ENCODE measurements around the gene C6orf132.
"Not testable (repeated sequence)": the region's sequence is repeated elsewhere in the genome, so short reads cannot be mapped to it uniquely, and the experiment has no call there.

Gene C6orf132

DNA sequence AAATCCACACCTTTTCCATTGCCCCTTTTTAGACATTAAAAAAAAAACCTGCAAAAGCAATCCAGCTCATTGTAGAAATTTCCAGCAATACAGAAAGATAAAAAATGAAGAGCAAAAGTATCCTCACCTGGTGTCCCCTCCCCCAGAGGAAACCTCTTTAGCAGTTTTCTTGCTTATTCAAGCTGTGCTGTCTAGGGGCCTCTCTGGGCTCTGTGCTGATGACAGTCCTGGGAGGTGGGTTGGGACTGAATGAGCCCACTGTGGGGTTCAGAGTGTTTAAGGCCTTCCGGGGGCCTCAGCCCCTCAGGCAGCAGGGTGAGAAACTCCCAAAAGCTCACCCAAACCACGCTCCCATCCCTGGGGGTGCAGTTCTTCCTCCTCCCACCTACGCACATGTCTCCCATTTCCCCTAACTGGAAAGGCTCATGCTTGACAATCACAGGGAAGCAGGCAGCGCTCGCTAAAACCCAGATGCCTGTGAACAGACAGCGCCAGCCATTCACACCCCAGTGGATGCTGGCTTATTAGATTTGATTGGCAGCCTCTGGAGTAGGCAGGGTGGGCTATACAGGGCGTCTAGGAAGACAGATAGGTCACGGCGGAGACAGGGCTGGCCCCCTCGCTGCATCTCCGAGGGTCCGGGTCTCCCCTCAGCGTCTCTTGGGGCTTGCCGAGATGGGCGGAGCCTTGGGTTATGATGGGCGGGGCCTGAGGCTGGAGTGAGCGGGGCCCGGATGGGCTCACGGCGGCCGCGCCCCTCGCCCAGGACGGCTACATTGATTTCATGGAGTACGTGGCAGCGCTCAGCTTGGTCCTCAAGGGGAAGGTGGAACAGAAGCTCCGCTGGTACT, 35.3 kb upstream of the C6orf132 start:
- no peak for TF ChIP-seq POLR2A (IDR thresholded peaks at IDR 0.05; ENCODE audit: low read depth, low read length)
- no peak for TF ChIP-seq TAF1 (IDR thresholded peaks at IDR 0.05; ENCODE audit: low read depth, low read length)
- TF ChIP-seq SPI1 (IDR thresholded peaks at IDR 0.05; ENCODE audit: low read depth, low read length): no peak
- no peak for TF ChIP-seq POLR2AphosphoS5 (IDR thresholded peaks at IDR 0.05; ENCODE audit: low read depth, low read length)
- TF ChIP-seq POU2F2 (IDR thresholded peaks at IDR 0.05; ENCODE audit: low read depth, low read length): no peak
- TF ChIP-seq PAX5 (IDR thresholded peaks at IDR 0.05; ENCODE audit: insufficient read depth, low read length, severe bottlenecking): no peak
- FAIRE-seq: no peak

DNA sequence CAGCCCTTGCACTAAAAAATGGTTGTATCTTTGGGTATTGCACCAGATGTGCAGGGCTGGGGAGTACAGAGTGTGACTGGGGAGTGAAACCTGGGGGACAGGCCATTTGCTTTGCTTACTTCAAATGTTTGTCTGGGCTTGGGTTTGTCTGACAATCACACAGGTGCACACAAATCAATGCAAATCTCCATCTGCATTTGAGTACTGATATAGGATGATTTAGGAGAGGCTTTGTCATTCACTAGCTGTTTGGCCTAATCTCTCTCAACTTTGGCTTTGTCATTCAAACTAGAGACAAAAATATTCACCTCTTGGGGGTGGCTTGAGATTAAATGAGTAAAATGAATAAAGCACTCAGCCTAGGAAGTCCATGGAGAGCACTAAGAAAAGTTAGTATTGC, 34.6 kb upstream of the C6orf132 start:
- DNase-seq (ENCODE audit: insufficient read length, low spot score) (no peak), FAIRE-seq (no peak)
- TF ChIP-seq TAF1 (IDR thresholded peaks at IDR 0.05; ENCODE audit: low read depth, low read length) (no peak), SPI1 (IDR thresholded peaks at IDR 0.05; ENCODE audit: low read depth, low read length) (no peak), POLR2AphosphoS5 (IDR thresholded peaks at IDR 0.05; ENCODE audit: low read depth, low read length) (no peak), POU2F2 (IDR thresholded peaks at IDR 0.05; ENCODE audit: low read depth, low read length) (no peak), PAX5 (IDR thresholded peaks at IDR 0.05; ENCODE audit: insufficient read depth, low read length, severe bottlenecking) (no peak), POLR2A (IDR thresholded peaks at IDR 0.05; ENCODE audit: low read depth, low read length) (no peak)

More for the DNA sequence above, 35.3 kb upstream of the C6orf132 start:
- no peak for DNase-seq (ENCODE audit: insufficient read length, low spot score)

DNA sequence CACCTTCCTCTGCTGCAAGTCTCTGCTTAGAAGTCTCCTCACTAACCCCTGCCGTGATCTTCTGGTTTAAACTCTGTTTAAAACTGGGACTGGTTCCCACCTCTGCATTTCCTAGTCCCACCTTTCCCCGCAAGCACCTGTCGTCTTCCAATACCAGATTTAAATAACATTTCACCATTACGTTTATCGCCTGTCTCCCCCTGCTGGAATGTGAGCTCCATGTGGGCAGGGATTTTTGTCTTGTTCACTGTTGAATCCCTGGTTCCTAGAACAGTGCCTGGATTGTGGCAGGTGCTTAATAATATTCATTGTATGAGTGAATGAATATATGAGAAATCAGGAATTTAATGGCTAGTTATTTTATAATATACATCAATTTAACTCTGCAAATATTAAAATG, 33.4 kb upstream of the C6orf132 start:
- no peak for TF ChIP-seq POU2F2 (IDR thresholded peaks at IDR 0.05; ENCODE audit: low read depth, low read length)
- TF ChIP-seq POLR2AphosphoS5 (IDR thresholded peaks at IDR 0.05; ENCODE audit: low read depth, low read length): no peak
- TF ChIP-seq SPI1 (IDR thresholded peaks at IDR 0.05; ENCODE audit: low read depth, low read length): no peak
- no peak for TF ChIP-seq PAX5 (IDR thresholded peaks at IDR 0.05; ENCODE audit: insufficient read depth, low read length, severe bottlenecking)
- TF ChIP-seq TAF1 (IDR thresholded peaks at IDR 0.05; ENCODE audit: low read depth, low read length): no peak
- no peak for TF ChIP-seq POLR2A (IDR thresholded peaks at IDR 0.05; ENCODE audit: low read depth, low read length)
- DNase-seq (ENCODE audit: insufficient read length, low spot score) (no peak), FAIRE-seq (no peak)

GRCh38 chr6:42173101-42173500, 30.7 kb upstream of the C6orf132 start, which contains the start of gene GUCA1A:
GUCA1A (plus strand) TSS chr6:42173364; CDS start chr6:42173614, 250 bp downstream.
- TF ChIP-seq POLR2AphosphoS5 (IDR thresholded peaks at IDR 0.05; ENCODE audit: low read depth, low read length): no peak
- TF ChIP-seq POU2F2 (IDR thresholded peaks at IDR 0.05; ENCODE audit: low read depth, low read length): no peak
- TF ChIP-seq POLR2A (IDR thresholded peaks at IDR 0.05; ENCODE audit: low read depth, low read length): no peak
- TF ChIP-seq PAX5 (IDR thresholded peaks at IDR 0.05; ENCODE audit: insufficient read depth, low read length, severe bottlenecking): no peak
- no peak for TF ChIP-seq SPI1 (IDR thresholded peaks at IDR 0.05; ENCODE audit: low read depth, low read length)
- no peak for TF ChIP-seq TAF1 (IDR thresholded peaks at IDR 0.05; ENCODE audit: low read depth, low read length)
- FAIRE-seq: no peak

DNA sequence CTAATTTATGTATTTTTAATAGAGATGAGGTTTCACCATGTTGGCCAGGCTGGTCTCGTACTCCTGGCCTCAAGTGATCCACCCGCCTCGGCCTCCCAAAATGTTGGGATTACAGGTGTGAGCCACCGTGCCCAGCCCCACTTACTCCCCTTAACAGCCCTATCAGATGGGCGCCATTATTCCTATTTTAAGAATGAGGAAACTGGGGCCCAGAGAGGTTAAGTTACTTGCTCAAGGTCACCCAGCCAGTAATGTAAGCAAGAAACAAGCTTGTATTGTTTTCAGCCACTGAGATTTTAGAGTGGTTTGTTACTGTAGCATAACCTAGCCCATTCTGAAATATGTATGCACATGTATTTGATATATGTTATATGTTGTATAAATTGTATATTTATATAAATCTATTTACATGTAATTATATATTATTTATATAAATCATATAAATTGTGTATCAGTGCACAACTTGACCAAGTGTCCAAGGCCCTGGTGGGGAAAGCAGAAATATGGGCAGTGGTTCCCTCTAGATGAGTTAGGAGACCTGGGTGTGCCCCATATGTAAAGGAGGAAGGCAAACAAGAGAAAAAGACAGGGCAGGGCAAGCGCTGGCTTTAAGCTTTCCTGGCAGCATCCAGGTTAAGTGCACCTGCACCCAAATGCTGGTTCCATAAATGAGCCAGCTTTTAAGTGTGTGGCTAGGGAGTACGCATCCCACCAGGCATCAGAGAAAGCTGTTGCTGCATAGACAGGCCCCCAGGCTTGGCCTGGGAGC, 29.6 kb upstream of the C6orf132 start:
- DNase-seq (ENCODE audit: insufficient read length, low spot score): no peak
- FAIRE-seq: no peak
- TF ChIP-seq POLR2AphosphoS5 (IDR thresholded peaks at IDR 0.05; ENCODE audit: low read depth, low read length) (no peak), TAF1 (IDR thresholded peaks at IDR 0.05; ENCODE audit: low read depth, low read length) (no peak), PAX5 (IDR thresholded peaks at IDR 0.05; ENCODE audit: insufficient read depth, low read length, severe bottlenecking) (no peak), POLR2A (IDR thresholded peaks at IDR 0.05; ENCODE audit: low read depth, low read length) (no peak), SPI1 (IDR thresholded peaks at IDR 0.05; ENCODE audit: low read depth, low read length) (no peak), POU2F2 (IDR thresholded peaks at IDR 0.05; ENCODE audit: low read depth, low read length) (no peak)

More at GRCh38 chr6:42173101-42173500, 30.7 kb upstream of the C6orf132 start, which contains the start of gene GUCA1A:
- DNase-seq (ENCODE audit: insufficient read length, low spot score): no peak

DNA sequence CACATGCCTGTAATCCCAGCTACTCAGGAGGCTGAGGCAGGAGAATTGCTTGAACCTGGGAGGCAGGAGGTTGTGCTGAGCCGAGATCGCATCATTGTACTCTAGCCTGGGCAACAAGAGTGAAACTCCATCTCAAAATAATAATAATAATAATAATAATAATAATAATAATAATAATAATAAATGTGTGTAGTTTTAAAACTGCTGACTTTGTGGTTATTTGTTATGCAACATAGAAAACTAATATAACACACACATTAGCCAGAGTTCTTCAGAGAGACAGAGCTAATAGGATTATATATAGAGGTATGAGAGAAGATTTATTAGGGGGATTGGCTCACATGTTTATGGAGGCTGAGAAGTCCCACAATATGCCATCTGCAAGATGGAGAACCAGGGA, 27.4 kb upstream of the C6orf132 start:
- DNase-seq (ENCODE audit: insufficient read length, low spot score); FAIRE-seq: not testable (repeated sequence)

DNA sequence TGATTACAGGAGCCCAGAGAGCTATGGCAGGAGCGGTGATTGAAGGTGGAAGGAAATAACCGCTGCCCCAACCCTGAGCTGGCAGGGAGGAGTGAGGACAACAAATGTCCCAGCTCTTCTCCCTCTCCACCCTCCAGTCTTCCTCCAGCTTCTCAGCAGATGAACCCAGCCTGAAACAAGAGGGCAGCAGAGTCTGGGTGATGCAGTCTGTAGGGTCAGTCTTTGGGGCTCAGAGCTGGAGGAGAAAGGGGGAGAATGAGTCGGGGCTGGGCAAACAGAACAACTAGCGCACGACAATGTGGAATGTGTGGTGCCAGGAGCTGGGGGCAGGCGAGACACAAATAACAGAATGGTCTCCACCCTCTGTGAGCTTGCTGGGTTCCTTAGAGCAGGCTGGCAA, 26.2 kb upstream of the C6orf132 start:
- TF ChIP-seq POU2F2 (IDR thresholded peaks at IDR 0.05; ENCODE audit: low read depth, low read length) (no peak), TAF1 (IDR thresholded peaks at IDR 0.05; ENCODE audit: low read depth, low read length) (no peak), PAX5 (IDR thresholded peaks at IDR 0.05; ENCODE audit: insufficient read depth, low read length, severe bottlenecking) (no peak)
- FAIRE-seq (no peak), DNase-seq (ENCODE audit: insufficient read length, low spot score) (no peak)

DNA sequence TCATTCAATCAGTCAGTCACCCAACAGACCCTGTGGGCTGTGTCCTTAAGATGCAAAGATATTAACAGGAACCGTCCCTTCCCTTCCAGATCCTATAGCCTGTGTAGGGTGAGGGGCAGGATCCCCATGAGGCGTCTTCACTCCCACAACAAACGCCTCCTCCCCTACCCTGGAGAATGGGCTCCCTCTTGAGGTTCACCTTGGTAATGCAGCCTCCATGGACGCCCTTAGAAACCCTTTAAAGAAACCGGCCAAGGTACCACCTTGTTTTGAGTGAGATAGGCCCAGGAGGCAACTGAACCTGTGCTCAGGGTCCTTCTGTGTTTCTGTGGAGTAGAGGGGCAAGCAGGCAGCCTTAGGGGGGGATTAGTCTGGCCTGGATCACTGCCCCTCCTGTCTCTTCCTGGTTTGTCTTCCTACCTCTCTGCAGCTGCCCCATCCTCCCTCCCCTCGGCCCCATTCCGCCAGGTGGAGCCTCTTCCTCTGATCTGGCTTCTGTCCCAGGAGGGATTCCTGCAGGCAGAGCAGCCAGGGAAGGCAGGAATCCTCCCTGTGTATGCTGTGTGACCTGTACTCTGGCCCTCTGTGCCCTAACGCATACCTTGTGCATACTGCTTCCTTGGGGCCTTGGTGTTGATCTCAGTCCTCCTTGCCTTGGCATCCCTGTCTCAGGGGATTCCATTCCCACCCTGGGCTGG, 24.2 kb upstream of the C6orf132 start:
- DNase-seq (ENCODE audit: insufficient read length, low spot score) (peak; percentile 83), FAIRE-seq (peak; percentile 33)
- TF ChIP-seq POU2F2 (IDR thresholded peaks at IDR 0.05; ENCODE audit: low read depth, low read length): no peak
- TF ChIP-seq POLR2AphosphoS5 (IDR thresholded peaks at IDR 0.05; ENCODE audit: low read depth, low read length): no peak
- TF ChIP-seq POLR2A (IDR thresholded peaks at IDR 0.05; ENCODE audit: low read depth, low read length): no peak
- no peak for TF ChIP-seq TAF1 (IDR thresholded peaks at IDR 0.05; ENCODE audit: low read depth, low read length)
- no peak for TF ChIP-seq PAX5 (IDR thresholded peaks at IDR 0.05; ENCODE audit: insufficient read depth, low read length, severe bottlenecking)
- no peak for TF ChIP-seq SPI1 (IDR thresholded peaks at IDR 0.05; ENCODE audit: low read depth, low read length)

- no peak for TF ChIP-seq POLR2AphosphoS5 (IDR thresholded peaks at IDR 0.05; ENCODE audit: low read depth, low read length)
- no peak for TF ChIP-seq PAX5 (IDR thresholded peaks at IDR 0.05; ENCODE audit: insufficient read depth, low read length, severe bottlenecking)
- TF ChIP-seq POLR2A (IDR thresholded peaks at IDR 0.05; ENCODE audit: low read depth, low read length): no peak
- FAIRE-seq (no peak), DNase-seq (ENCODE audit: insufficient read length, low spot score) (no peak)
These were observed 22.6 kb upstream of the C6orf132 start for GRCh38 chr6:42165016-42165415.

Measured in GM12891 (cell line).